HG03045 (cell line): ENCODE measurements around the gene MRC1.

ENCODE experiments used
- ATAC-seq: cut with Tn5 transposase; IDR thresholded peaks from one replicate; pipeline ENCODE4 v1.9.1; 2021; ENCODE audit warnings: mild to moderate bottlenecking, moderate library complexity; ENCODE audit not compliant: unreplicated experiment

Gene MRC1

DNA sequence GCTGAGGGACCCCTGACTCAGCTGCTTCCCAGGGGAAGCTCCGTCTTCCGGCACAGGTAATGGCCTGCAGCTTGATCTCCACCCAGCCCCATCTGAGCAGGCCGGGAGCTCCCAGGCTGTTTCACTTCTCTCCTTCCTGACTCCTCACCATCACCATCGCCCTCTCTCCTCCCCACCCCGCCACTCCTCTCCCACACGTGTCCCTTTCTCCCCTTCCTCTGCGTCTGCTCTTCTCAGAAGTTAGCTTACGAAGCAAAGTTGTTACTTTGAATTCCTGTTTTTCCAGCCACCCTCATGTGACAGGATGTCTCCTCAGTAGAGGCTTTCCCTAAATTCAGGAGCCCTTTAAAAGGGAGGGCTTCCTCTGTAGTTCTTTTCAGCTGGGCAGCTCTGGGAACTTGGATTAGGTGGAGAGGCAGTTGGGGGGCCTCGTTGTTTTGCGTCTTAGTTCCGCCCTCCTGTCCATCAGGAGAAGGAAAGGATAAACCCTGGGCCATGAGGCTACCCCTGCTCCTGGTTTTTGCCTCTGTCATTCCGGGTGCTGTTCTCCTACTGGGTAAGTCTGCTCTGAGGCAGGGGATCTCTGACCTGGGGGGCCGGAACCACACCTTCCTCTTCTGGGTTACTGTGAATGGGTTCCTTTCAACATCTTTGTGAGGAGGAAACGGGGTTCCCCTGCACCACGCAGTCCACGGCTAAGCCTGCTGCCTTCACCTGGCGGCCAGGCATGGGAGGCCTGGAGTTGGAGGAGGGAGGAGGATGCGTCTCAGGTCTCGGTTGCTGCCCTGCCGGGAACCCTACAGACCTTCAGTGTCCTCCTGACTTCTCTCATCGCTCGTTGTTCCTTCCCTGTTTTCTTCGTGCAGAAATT, at the start of gene MRC1:
Gene MRC1 (plus strand): TSS at position 378 of the 871 bp plus-strand sequence. CDS start 118 bp downstream, at position 496.
- ATAC-seq = no peak

- no peak for ATAC-seq
Measured at GRCh38 chr10:17764142-17764541, 45.0 kb upstream of the MRC1 start.

GRCh38 chr10:17765602-17766001, 43.5 kb upstream of the MRC1 start:
- no peak for ATAC-seq

- no peak for ATAC-seq
Measured at GRCh38 chr10:17766731-17767130, 42.4 kb upstream of the MRC1 start.

DNA sequence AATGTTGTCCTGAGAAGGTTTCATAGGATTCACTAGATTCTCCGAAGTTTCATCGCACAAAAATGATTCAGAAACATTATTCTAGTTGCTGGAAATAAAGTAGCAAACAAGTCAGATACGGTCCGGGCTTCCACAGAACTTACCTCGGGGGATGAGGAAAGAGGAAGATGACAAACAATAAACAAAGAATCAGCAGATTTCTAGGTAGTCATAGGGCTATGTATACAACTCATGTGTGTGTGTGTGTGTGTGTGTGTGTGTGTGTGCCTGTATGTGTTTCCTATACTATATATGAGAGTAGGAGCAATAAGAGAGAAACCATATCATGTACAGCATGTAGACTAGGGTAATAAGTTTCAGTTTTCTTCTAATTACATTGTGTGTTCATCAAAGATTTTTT, 40.7 kb upstream of the MRC1 start:
- ATAC-seq = no peak

GRCh38 chr10:17768957-17769356, 40.2 kb upstream of the MRC1 start:
- no peak for ATAC-seq

- no peak for ATAC-seq
Measured at GRCh38 chr10:17771017-17771416, 38.1 kb upstream of the MRC1 start.

DNA sequence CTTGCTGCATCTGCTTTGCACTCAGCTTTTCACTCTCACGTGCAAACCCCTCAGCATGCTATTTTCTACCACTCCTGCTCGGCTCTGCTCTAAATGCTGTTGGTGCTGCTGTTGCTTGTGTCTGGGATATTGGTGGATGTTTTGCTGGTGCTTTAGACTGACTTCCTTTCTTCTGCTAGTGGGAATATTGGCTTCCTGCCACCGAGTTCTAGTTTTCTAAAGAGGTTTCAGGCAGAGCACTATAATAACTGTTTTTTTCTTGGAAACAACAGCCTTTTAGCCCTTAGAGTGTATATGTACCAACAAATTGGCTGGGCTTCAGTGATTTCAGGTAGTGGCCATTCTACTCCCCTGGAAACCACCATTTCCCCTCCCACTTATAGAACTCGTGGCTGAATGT, 29.4 kb upstream of the MRC1 start:
- no peak for ATAC-seq

GRCh38 chr10:17780727-17781126, 28.4 kb upstream of the MRC1 start:
- no peak for ATAC-seq

DNA sequence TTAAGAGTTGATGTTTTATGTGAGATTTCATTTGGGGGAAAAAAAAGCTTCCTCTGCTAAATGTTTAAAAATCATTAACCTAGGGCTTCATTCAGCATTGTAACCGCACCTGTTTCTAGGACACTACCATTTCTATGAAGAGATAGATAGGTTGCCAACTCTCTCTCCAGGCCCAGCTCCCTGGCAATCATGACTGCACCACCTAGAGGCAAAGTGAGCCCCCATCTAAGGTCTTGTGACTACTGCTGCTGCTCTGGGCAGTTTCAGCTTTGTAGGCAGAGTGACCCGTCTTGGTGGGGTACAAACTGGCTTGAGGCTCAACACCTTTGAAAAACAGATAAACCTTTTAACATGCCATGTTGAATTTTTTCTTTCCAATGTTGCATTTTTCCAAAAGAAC, 27.3 kb upstream of the MRC1 start:
- ATAC-seq = no peak

DNA sequence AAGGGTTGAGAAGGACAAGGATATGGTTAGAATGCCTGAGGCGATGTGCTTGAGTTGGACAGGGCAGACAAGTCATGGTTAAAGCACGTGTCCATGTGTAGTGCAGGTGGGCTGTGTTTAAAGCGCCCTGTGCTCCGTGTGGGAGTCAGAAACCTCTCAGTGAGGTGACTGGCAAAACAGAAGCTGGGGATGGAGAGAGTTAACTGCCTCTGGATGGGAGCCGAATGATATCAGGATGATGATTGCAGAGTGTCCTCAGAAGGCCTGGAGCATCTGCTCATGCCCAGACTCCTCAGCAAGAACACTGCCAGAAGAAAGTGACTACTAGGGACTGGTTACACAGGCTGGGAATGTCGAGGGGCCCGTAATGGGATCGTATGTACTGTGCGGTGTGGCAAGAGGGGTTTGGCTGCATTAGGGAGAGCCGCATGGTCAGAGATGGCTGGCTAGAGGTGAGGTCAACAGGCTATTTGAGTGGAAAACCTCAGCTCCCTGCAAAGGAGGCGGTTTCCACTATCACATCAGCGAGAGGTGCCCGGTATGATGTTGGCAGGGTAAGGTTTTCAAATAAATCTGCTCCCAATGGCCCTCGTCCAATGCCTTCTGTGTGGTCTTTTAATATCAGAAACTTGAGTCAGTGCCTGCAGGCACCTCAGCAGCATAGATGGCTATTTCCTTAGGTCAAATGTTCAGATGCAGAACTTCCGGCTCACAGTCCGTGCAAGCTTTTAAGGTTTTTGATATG, 26.1 kb upstream of the MRC1 start:
- ATAC-seq = no peak

DNA sequence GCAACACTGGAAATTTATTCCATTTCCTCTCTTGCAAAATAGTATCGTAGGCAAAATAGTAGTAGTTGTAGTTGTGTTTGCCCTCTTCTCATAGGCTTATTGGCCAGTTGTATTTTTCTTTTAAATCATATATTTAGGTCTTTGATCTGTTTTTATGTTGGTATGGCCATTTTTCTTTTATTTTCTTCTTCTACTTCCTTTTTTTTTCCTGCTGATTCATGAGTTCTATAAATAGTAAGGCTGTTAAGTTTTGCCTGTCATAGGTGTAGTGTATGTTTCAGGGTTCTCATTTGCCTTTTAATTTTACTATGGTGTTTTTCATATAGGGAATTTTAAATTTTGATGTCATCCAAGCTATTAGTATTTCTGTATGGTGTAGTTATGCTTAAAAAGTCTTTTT, 25.4 kb upstream of the MRC1 start:
- ATAC-seq = no peak

- ATAC-seq = no peak
Measured at GRCh38 chr10:17784688-17785087, 24.5 kb upstream of the MRC1 start.

- no peak for ATAC-seq
Measured at GRCh38 chr10:17785276-17785930, 23.7 kb upstream of the MRC1 start.

DNA sequence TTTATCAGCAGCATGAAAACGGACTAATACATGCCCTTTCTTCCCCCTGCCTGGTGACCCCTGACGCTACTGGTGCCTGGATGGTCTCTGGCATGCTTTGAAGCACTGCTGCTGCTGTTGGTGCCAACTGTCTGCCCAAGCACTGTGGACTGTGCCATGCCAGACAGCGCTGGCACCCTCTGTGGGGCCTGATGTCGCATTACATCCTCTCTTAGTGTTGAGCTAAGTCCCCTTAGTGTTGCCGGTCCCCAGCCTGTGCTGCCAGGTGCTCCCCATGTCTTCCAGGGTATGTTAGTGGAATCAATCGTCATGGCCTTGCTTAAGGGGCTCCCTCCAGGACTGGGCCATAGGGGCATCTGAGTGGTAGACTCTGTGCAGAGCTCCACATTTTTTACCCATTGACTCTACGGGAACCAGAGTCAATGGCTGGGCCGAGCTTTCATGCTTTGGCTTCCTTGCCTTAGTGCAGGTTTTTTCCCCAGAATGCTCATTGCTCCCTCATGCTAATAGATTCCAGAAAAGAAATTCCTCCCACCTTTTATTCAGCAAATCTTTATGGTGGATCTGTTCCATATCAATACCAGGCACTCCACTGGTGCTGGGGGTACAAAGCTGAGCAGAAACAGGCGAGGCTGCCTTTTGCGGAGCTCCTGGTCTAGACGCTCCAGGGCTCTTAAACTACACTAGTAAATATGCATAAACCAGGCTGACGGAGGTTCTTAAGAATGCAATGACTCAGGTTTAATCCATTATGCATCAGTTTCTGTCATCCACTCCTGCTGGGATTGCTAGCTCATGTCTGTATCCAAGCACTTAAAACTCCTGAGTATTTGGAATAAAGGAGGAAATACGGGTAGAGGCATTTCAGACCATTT, 21.8 kb upstream of the MRC1 start:
- no peak for ATAC-seq

- ATAC-seq = no peak
Measured at GRCh38 chr10:17788646-17789045, 20.5 kb upstream of the MRC1 start.

DNA sequence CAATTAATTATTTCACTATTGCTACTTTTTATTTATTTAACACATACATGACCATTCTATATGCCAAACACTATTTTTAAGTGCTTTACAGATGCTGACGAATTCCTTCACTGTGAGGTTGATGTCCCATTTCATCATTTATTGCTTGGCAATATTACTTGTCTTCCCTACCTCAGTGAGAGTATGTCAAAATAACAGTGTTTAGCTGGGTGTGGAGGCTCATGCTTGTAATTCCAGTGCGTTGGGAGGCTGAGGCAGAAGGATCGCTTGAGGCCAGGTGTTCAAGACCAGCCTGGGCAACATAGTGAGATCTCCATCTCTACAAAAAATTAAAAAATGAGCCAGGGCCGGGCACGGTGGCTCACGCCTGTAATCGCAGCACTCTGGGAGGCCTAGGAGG, 19.8 kb upstream of the MRC1 start:
- ATAC-seq = no peak

DNA sequence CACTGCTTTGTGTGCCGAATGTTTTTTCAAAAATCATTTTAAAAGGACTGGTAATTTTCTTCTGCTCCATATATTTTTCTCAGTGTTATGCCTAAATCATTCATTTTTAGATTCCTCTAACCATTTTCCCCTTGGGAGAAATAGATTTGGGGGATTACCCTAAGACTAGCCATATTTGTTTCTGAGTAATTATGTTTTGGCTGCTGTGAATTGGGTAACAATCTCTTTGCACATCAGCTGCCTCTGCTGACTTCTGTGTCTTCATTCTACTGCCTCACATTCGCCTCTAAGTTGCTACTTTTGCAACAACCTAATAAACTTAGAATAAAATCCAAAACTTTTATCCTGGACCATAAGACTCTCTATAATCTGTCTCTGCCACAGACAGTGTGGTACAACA, 18.5 kb upstream of the MRC1 start:
- ATAC-seq = no peak

- ATAC-seq = no peak
Measured at GRCh38 chr10:17792991-17793390, 16.2 kb upstream of the MRC1 start.

DNA sequence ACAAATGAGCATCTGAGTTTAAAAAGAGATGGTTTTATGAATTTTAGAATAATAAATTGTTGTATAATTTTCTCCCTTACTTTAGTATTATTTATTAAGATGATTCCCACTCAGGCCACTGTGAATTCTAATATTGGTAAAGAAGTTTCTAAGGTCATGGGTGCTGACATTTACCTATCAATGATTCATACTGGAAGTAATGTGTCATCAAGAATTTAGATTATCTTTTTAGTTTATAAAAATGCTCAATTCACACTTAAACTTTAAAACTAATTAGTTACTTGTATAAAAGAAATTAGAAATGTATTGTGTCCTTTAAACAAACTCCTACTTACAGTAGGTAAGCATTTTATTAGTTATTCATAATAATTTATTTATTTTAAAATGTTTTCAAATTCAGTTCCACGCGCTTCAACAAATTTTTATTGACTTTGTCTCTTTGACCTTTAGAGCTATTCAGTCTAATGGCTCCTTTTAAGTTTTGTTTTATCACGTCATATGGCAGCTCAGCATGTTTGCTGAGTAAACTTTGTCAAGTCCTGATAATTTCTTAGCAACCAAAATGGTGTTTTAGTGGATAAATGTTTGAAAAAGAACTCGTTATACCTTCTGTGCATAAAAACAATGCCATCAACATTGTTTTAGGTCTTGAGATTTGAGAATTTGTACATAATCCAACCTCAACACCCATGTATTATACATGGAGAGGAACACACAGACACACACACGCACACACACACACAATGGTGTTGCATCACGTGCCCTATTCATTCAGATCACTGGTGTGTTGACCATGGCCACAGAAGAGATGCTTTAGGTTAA, 15.1 kb upstream of the MRC1 start:
- ATAC-seq = no peak
